Urothelium cell line (cell line): ENCODE results near the gene MATCAP1.

Experiments
- DNase-seq: peaks from one replicate; pipeline ENCODE4 v3.0.0; 2011; ENCODE audit warnings: low spot score, mixed read lengths
- FAIRE-seq: peaks from 2 replicates; lab custom pipeline; 2011; peaks lifted over from hg19 to GRCh38; lab: Jason Lieb, UNC

The MATCAP1 gene

GRCh38 chr16:67144943-67145342 is 38.8 kb downstream of the MATCAP1 start:
- FAIRE-seq (no peak), DNase-seq (no peak)

GRCh38 chr16:67142342-67142741 is 41.4 kb downstream of the MATCAP1 start:
- DNase-seq (no peak), FAIRE-seq (no peak)

GRCh38 chr16:67141391-67141790 is 42.4 kb downstream of the MATCAP1 start:
- FAIRE-seq: no peak
- no peak for DNase-seq

GRCh38 chr16:67137605-67138004 is 46.2 kb downstream of the MATCAP1 start:
- no peak for DNase-seq
- FAIRE-seq: no peak

GRCh38 chr16:67129422-67129821 is 54.3 kb downstream of the MATCAP1 start:
- FAIRE-seq: no peak
- no peak for DNase-seq

GRCh38 chr16:67128887-67129286 is 54.9 kb downstream of the MATCAP1 start:
- DNase-seq (no peak), FAIRE-seq (no peak)

- no peak for FAIRE-seq
- no peak for DNase-seq
These were observed 55.3 kb downstream of the MATCAP1 start for GRCh38 chr16:67128417-67128816.
